Lower leg skin (tissue), 3 donors: ENCODE measurements around the gene PDE1A.

Source experiments
- CTCF ChIP-seq, 3 donors: fragments of 450-650 bp; IDR thresholded peaks; one replicate each; pipeline ENCODE4 v1.5.1; 2016; ENCODE audit warnings: antibody characterized with exemption in 3 of 3, mild to moderate bottlenecking in 3 of 3, moderate library complexity in 2 of 3
- POLR2A ChIP-seq, 2 donors: fragments of 450-650 bp; IDR thresholded peaks; one replicate each; pipeline ENCODE4 v1.6.1; 2016 to 2017; ENCODE audit warnings: antibody characterized with exemption in 2 of 2, mild to moderate bottlenecking in 1 of 2, moderate library complexity in 1 of 2

- no peak for TF ChIP-seq CTCF (IDR thresholded peaks at IDR 0.05)
- TF ChIP-seq POLR2A (IDR thresholded peaks at IDR 0.05): no peak
Observed at GRCh38 chr2:182435754-182436153, 8.9 kb upstream of the PDE1A start.
